GM18861 (cell line): Measurements from ENCODE around the gene SCAF1.

Experiments
- ATAC-seq: cut with Tn5 transposase; IDR thresholded peaks from one replicate; pipeline ENCODE4 v1.9.1; 2021; ENCODE audit not compliant: unreplicated experiment

SCAF1 gene

GRCh38 chr19:49685845-49686332 lies 43.9 kb downstream of the SCAF1 start:
- no peak for ATAC-seq

- ATAC-seq: no peak
These were observed 44.6 kb downstream of the SCAF1 start for GRCh38 chr19:49686503-49687088.

DNA sequence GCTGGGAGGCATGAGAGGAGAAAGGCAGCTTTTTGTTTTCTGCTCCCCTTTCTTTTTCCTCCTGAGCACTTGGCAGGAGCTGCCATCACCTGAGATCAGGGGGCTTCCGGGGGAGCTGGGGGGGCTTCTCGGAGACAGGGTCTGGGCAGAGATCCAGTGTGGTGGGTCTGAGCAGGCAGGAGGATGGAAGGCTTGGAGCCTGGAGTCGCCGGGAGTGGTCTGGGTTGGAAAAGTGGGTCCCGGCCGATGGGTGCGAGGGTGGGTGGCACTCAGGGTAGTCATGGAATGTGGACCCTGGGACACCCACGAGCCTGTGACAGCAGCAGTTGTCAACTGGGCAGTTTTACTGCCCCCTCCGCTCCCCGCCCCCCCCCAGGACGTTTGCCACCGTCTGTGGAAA lies 45.1 kb downstream of the SCAF1 start:
- no peak for ATAC-seq

DNA sequence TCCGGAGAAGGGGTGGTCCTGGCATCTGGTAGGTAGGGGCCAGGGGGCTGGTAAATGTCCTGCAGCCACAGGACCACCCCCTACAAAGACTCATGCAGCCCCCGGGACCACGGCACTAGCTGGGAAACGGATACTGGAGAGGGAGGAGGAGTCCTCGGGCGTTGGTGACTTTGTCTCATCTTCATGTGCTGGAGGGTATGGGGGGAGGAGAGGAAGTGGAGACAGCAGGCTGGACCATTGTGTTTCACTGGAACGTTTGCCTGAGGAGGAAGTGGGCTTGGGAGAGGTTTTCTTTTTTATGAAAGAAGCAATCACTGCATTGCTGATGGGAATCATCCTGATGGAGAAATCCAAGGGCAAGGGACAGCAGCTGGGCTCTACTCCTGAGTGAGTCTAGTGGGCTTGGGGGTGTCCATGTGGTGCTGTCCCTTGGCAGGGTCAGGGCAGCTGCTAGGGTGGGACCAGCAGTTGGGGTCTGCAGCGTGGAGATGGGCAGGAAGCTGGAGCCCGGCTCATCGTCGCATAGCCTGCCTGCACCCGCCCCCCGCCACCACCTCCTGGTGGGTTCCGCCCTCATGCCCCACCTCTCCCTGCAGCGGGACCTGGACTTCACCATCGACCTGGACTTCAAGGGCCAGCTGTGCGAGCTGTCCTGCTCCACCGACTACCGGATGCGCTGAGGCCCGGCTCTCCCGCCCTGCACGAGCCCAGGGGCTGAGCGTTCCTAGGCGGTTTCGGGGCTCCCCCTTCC lies 45.7 kb downstream of the SCAF1 start:
- no peak for ATAC-seq

GRCh38 chr19:49688531-49689132 lies 46.6 kb downstream of the SCAF1 start:
- ATAC-seq: no peak

GRCh38 chr19:49689133-49690078 lies 47.4 kb downstream of the SCAF1 start, which contains the start of gene ADM5:
Gene ADM5, plus strand, starts transcription at chr19:49689594. Its CDS starts 244 bp downstream, at chr19:49689838.
- no peak for ATAC-seq

GRCh38 chr19:49690079-49690655 lies 48.2 kb downstream of the SCAF1 start:
- ATAC-seq: no peak

DNA sequence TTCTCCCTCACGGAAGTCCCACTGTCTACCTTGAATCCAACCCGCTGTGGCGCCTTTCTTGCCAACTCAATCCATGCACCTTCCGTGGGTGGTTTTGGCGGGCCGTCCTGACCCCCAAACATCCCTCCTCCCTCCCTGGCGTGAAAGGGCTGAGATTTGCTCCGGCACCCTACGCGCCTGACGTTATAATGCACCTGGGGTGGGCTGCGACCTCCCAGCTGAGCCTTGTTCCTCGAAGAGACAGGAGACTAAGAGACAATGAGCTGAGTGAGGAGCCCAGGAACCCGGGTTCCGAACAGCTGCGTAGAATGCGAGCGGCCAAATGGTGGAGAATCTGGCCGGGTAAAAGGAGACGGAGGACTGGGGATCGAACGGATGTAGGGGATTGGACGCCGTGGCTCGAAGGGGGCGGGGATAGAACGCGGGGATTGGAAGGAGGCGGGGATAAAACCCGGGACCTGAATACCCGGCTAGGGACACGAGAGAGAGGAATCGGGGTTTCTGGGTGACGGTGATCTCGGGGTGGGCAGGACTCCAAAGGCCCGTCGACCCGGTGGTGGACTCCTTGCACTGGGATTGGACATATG lies 48.7 kb downstream of the SCAF1 start, which contains the start of gene CPT1C:
CPT1C (plus strand) TSS at position 461 of the 587 bp plus-strand sequence. CDS start 1,137 bp downstream, outside the sequence.
- no peak for ATAC-seq

GRCh38 chr19:49691243-49692146 lies 49.5 kb downstream of the SCAF1 start:
- ATAC-seq: no peak

GRCh38 chr19:49692147-49692506 lies 50.1 kb downstream of the SCAF1 start:
- no peak for ATAC-seq

DNA sequence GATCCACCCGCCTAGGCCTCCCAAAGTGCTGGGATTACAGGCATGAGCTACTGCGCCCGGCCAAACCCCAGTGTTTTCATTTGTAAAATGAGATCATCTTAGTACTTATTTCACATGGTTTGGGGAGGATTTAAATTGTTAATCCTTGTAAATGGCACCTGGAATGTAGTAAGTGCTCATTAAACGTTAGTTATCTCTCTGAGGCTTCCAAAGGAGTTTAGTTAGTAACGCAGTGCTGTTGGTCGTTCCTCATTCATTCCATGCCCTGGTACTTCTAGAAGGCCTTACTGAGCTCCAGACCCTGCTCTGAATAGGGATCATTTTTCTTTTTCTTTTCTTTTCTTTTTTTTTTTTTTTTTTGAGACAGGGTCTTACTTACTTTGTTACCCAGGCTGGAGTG lies 54.1 kb downstream of the SCAF1 start:
- ATAC-seq: no peak

- ATAC-seq: no peak
These were observed 54.9 kb downstream of the SCAF1 start for GRCh38 chr19:49696865-49697264.

- no peak for ATAC-seq
These were observed 57.4 kb downstream of the SCAF1 start for GRCh38 chr19:49699364-49699763.

DNA sequence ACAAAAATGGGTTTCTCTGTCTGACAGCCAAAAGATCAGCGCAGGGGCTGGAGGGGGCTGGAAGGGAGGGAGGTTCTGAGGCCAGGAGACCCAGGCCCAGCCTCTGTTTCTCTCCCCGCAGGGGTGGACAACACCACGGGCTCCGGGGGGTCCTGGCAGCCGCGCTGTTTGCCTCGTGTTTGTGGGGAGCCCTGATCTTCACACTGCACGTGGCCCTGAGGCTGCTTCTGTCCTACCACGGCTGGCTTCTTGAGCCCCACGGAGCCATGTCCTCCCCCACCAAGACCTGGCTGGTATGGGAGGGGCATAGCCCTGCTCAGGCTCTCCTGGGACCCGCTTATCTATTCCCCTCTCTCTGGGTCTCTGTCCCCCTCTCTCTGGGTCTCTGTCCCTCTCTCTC lies 58.6 kb downstream of the SCAF1 start:
- no peak for ATAC-seq

GRCh38 chr19:49701271-49701786 lies 59.3 kb downstream of the SCAF1 start:
- ATAC-seq: no peak

- no peak for ATAC-seq
These were observed 63.1 kb downstream of the SCAF1 start for GRCh38 chr19:49704888-49705642.

GRCh38 chr19:49705919-49706318 lies 63.9 kb downstream of the SCAF1 start:
- ATAC-seq: no peak
